DND-41 (cell line): ENCODE measurements around the gene CPA2.

Source experiments
- CTCF ChIP-seq: IDR thresholded peaks from 2 replicates; pipeline ENCODE4 v1.5.1; 2012; ENCODE audit warnings: borderline replicate concordance, low read length, moderate library complexity, mild to moderate bottlenecking; ENCODE audit not compliant: poor library complexity, severe bottlenecking; ENCODE audit errors: extremely low read depth
- EZH2 ChIP-seq: IDR thresholded peaks from 3 replicates; pipeline ENCODE4 v1.6.1; 2012; ENCODE audit warnings: borderline replicate concordance, low read depth, mild to moderate bottlenecking, moderate library complexity, low read length, inconsistent platforms; ENCODE audit not compliant: severe bottlenecking

GRCh38 chr7:130290745-130291144 lies 24.1 kb downstream of the CPA2 start:
- TF ChIP-seq CTCF (no peak), EZH2 (no peak)
